DMS114 treated with DMSO at 0.1 percent for 48 hours (cell line): ENCODE measurements around the gene SNX4.

ENCODE experiments used
- DNase-seq: peaks from one replicate; lab custom pipeline; 2025; ENCODE audit not compliant: unreplicated experiment; lab: John Stamatoyannopoulos, UW

The SNX4 gene

GRCh38 chr3:125470671-125471070 lies 49.3 kb downstream of the SNX4 start:
- no peak for DNase-seq

- no peak for DNase-seq
Measured at GRCh38 chr3:125462722-125463299, 57.2 kb downstream of the SNX4 start.

GRCh38 chr3:125461896-125462295 lies 58.1 kb downstream of the SNX4 start:
- no peak for DNase-seq

GRCh38 chr3:125460233-125460632 lies 59.8 kb downstream of the SNX4 start:
- no peak for DNase-seq

- DNase-seq = no peak
Measured at GRCh38 chr3:125443923-125444322, 76.1 kb downstream of the SNX4 start.

- DNase-seq = no peak
Measured at GRCh38 chr3:125442506-125442905, 77.5 kb downstream of the SNX4 start.

- DNase-seq = no peak
Measured at GRCh38 chr3:125440970-125441369, 79.0 kb downstream of the SNX4 start.

- DNase-seq = no peak
Measured at GRCh38 chr3:125440559-125440955, 79.4 kb downstream of the SNX4 start.

- no peak for DNase-seq
Measured at GRCh38 chr3:125437631-125438435, 82.2 kb downstream of the SNX4 start.

GRCh38 chr3:125436921-125437320 lies 83.1 kb downstream of the SNX4 start:
- DNase-seq = no peak

- no peak for DNase-seq
Measured at GRCh38 chr3:125435231-125435630, 84.8 kb downstream of the SNX4 start.

- DNase-seq = no peak
Measured at GRCh38 chr3:125434582-125435011, 85.4 kb downstream of the SNX4 start.

GRCh38 chr3:125433611-125434041 lies 86.4 kb downstream of the SNX4 start:
- no peak for DNase-seq

GRCh38 chr3:125433091-125433534 lies 86.9 kb downstream of the SNX4 start:
- no peak for DNase-seq

GRCh38 chr3:125431912-125432790 lies 87.9 kb downstream of the SNX4 start:
- DNase-seq = no peak

GRCh38 chr3:125431391-125431790 lies 88.6 kb downstream of the SNX4 start:
- DNase-seq = no peak

GRCh38 chr3:125428216-125428830 lies 91.7 kb downstream of the SNX4 start:
- no peak for DNase-seq

- no peak for DNase-seq
Measured at GRCh38 chr3:125418306-125418705, 101.7 kb downstream of the SNX4 start.

- DNase-seq = no peak
Measured at GRCh38 chr3:125416235-125416634, 103.8 kb downstream of the SNX4 start.

- no peak for DNase-seq
Measured at GRCh38 chr3:125414669-125415068, 105.3 kb downstream of the SNX4 start.

- no peak for DNase-seq
Measured at GRCh38 chr3:125410922-125411321, 109.1 kb downstream of the SNX4 start.
